Tibial nerve (tissue), 4 donors: Measurements from ENCODE around the gene MEGF6. TPM values are rescaled to one million over a fixed set of nuclear protein-coding genes. Genes with fewer than 3 reads are reported as not detected.

Experiments
- DNase-seq, 2 donors: peaks; one replicate each; pipeline ENCODE4 v3.0.0-alpha.2; 2019; ENCODE audit warnings: low spot score in 2 of 2
- H3K27ac ChIP-seq, 4 donors: fragments of 200-600 bp; sonication (generic) in 3 of 4; one replicate each; pipeline ENCODE4 v1.5.1; 2017 to 2019; ENCODE audit warnings: mild to moderate bottlenecking in 1 of 4
- H3K27me3 ChIP-seq, 2 donors: fragments of 200-600 bp; sonication (generic) in 1 of 2; one replicate each; pipeline versions ENCODE4 v1.5.1 to v1.6.0; 2017 to 2019
- H3K36me3 ChIP-seq, 3 donors: fragments of 200-600 bp; sonication (generic); one replicate each; pipeline ENCODE4 v1.5.1; 2018 to 2019
- H3K4me1 ChIP-seq, 4 donors: fragments of 200-600 bp; sonication (generic) in 3 of 4; one replicate each; pipeline ENCODE4 v1.5.1; 2017 to 2019
- H3K4me3 ChIP-seq, 4 donors: fragments of 200-600 bp; sonication (generic) in 3 of 4; one replicate each; pipeline ENCODE4 v1.5.1; 2017 to 2019; ENCODE audit warnings: mild to moderate bottlenecking in 1 of 4, moderate library complexity in 1 of 4
- H3K9me3 ChIP-seq, 4 donors: fragments of 200-600 bp; sonication (generic) in 3 of 4; one replicate each; pipeline ENCODE4 v1.5.1; 2017 to 2019
- EP300 ChIP-seq, 2 donors: sonication (generic); formaldehyde crosslinking; IDR thresholded peaks; one replicate each; pipeline ENCODE4 v1.6.1; 2017; ENCODE audit warnings: antibody characterized with exemption in 2 of 2, mild to moderate bottlenecking in 1 of 2
- POLR2A ChIP-seq, 2 donors: fragments of 450-650 bp; IDR thresholded peaks; one replicate each; pipeline ENCODE4 v1.6.1; 2017; ENCODE audit warnings: antibody characterized with exemption in 2 of 2, mild to moderate bottlenecking in 2 of 2, moderate library complexity in 2 of 2
- WGBS, 2 donors: methylation state at CpG; one replicate each; pipeline ENCODE4 v1.1.5; 2018; 5-methylcytosine and 5-hydroxymethylcytosine counted together
- total RNA-seq, 4 donors: library from RNA; depleted of rRNA; stranded (reverse); fragments of >200 nt; gene quantifications; one replicate each; pipeline ENCODE4 v1.1.0, GENCODE V29; 2016
- TF ChIP-seq, protein P1 (sequence below), 5 experiments: fragments of 200-600 bp in 3 of 5; fragments of 450-650 bp in 2 of 5; sonication (generic) in 3 of 5; IDR thresholded peaks; one replicate each; pipeline ENCODE4 v1.5.1; 2016 to 2019; ENCODE audit warnings: antibody characterized with exemption in 5 of 5, mild to moderate bottlenecking in 3 of 5, moderate library complexity in 2 of 5

The MEGF6 gene
- total RNA-seq, 4 donors from 2014 or later = 25.3 to 63.3 (median 42.8) TPM

DNA sequence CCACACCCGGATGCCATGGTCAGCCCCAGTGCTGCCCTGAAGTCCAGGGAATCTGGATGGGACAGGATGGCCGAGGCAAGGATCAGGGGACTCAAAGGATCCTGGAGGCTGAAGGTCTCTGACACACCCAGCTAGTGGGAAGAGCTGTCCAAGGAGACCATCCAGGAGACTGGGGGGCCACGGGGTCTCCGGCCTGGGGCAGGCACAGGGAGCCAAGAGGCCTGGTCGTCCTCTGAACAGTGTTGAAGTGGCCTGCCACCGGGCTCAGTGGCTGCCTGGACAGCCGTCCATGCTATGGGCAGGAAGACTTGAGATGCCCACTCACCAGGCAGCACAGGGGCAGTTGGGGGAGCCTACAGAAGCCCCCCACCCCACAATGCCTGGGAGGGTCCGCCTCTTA is 41.9 kb downstream of the MEGF6 start:
- DNase-seq = no peak
- no peaks in the 10 kb centered on the region for H3K9me3 ChIP-seq
- peaks cover 0 to 40% (median 3%) of the 10 kb centered on the region in 4 donors for H3K4me1 ChIP-seq
- WGBS, 2 donors = 81 to 90% methylated on average over 2 to 7 of the region's 8 CpGs
- no peak overlapping the region for H3K4me3 ChIP-seq
- no peaks in the 10 kb centered on the region for H3K36me3 ChIP-seq
- TF ChIP-seq, protein P1, sequence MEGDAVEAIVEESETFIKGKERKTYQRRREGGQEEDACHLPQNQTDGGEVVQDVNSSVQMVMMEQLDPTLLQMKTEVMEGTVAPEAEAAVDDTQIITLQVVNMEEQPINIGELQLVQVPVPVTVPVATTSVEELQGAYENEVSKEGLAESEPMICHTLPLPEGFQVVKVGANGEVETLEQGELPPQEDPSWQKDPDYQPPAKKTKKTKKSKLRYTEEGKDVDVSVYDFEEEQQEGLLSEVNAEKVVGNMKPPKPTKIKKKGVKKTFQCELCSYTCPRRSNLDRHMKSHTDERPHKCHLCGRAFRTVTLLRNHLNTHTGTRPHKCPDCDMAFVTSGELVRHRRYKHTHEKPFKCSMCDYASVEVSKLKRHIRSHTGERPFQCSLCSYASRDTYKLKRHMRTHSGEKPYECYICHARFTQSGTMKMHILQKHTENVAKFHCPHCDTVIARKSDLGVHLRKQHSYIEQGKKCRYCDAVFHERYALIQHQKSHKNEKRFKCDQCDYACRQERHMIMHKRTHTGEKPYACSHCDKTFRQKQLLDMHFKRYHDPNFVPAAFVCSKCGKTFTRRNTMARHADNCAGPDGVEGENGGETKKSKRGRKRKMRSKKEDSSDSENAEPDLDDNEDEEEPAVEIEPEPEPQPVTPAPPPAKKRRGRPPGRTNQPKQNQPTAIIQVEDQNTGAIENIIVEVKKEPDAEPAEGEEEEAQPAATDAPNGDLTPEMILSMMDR (IDR thresholded peaks at IDR 0.05) = no peak
- TF ChIP-seq EP300 (IDR thresholded peaks at IDR 0.05) = no peak
- no peaks in the 10 kb centered on the region for H3K27me3 ChIP-seq
- no peak overlapping the region for H3K27ac ChIP-seq

DNA sequence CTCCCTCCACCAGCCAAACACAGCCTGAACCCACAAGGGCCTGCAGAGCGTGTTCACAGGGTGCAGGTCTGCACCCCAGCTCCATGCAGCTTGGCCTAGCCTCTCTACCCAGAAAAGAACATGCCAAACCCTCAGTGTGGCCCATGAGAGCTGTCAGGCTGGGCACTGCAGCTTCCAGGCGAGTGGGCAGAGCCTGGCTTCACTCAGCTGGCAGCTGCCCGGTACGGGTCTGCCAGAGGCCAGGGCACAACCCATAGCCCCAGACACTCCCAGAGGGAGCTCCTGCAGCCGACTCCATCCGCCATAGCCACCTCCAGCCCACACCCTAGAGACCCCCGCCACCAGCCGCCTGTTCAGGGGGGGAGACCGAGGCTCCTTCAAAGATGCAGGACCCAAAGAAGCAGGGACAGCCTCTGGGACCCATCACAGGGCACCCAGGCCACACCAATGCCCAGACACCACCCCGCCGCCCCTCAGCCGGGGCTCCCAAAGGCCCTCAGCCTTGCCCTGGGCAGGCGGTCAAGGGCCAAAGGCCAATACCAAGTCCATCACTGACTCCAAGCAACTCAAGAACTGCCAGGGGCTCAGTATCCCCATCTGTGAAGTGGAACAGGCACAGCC is 42.4 kb downstream of the MEGF6 start:
- DNase-seq = no peak
- H3K36me3 ChIP-seq = no peaks in the 10 kb centered on the region
- TF ChIP-seq EP300 (IDR thresholded peaks at IDR 0.05) (no peak), POLR2A (IDR thresholded peaks at IDR 0.05) (no peak)
- TF ChIP-seq, protein P1 (IDR thresholded peaks at IDR 0.05) = no peak
- H3K27ac ChIP-seq = no peak overlapping the region
- peaks cover 0 to 38% (median 3%) of the 10 kb centered on the region in 4 donors for H3K4me1 ChIP-seq
- H3K9me3 ChIP-seq = no peaks in the 10 kb centered on the region
- H3K27me3 ChIP-seq = no peaks in the 10 kb centered on the region
- WGBS, 2 donors = 56 to 61% methylated on average over 7 to 11 of the region's 13 CpGs
- no peak overlapping the region for H3K4me3 ChIP-seq

DNA sequence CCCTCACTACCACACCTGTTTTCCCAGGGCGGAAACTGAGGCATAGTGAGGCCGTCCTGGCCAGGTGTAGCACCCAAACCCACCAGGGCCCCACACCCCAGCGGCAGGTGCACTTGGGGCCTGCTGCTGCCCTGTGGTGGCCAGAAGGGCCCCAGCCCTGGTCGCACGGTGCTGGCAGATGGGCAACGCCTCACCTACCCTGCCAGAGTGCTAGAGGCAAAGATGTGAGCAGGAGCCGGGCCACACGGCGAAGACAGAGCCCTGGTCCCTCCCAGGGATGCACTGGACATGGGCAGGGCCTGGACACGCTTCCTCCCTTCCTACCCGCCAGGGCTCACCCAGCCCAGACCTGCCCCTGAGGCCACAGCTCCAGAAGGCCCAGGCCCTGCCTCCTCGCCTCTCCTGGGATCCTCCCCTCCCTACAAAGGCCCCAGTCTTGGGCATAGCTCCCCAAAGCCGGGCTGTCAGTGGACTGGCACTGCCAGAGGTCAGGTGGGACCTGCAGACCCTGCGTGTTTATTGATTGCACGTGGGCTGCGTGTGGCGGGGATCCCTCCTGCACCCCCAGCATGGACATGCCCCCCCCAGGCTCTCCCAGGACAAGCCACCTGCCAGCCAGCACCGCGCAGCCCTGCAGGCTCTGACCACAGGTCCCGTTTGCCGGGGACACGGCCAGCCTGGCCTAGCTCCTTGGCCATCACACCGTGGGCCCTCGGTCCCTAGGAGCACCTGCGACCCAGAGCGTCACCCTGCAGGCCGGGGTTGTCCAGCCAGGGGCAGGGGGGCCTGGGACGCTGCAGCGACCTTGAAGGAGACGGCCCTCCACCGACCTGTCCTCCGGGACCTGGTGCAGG is 44.1 kb downstream of the MEGF6 start:
- H3K4me1 ChIP-seq = peaks cover 0 to 27% (median 0%) of the 10 kb centered on the region in 4 donors
- H3K9me3 ChIP-seq = no peaks in the 10 kb centered on the region
- no peaks in the 10 kb centered on the region for H3K36me3 ChIP-seq
- no peak overlapping the region for H3K4me3 ChIP-seq
- WGBS, 2 donors = 81 to 87% methylated on average over 11 to 21 of the region's 32 CpGs
- no peaks in the 10 kb centered on the region for H3K27me3 ChIP-seq
- no peak for DNase-seq
- TF ChIP-seq, protein P1 (IDR thresholded peaks at IDR 0.05) = no peak
- TF ChIP-seq EP300 (IDR thresholded peaks at IDR 0.05) = no peak
- TF ChIP-seq POLR2A (IDR thresholded peaks at IDR 0.05) = no peak
- no peak overlapping the region for H3K27ac ChIP-seq

DNA sequence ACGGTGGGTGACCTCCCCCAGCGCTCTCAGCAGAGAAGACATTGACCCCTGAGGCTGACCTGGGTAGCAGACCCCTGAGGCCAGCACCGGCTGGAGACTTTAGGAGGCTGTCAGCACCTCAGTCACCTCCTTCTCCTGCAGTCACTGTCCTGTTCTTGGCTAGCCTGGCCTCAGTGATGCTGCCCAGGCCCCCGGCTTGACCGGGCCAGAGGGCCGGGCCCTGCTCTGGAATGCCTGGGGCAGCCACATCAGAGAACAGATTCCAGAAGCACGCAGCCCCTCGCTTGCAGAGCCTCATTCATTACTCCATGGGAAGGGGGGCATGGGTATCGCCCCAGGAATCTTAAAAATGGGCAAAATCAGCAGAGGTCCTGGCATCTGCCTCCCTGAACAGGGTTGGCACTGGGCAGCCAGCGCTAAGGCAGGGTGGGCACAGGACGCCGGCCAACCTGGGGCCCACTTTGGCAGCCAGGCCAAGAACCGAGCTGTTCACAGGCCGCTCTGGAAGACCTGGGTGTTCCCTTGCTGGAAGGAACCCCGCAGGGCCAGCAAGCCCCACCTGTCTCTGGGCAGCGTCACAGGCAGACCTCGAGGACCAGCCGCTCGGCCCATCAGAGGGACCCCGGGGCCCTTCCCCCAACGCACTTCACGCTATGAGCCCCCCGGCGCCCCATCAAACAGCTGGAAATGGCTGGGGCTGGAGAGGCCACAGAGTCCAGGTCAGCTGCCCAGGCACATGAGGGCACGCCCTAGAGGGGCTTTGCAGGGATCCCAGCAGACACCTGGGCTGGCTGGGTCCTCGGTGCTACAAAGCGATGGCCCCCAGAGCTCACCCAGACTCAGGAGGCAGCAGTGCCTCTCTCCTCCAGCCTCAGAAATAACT is 45.1 kb downstream of the MEGF6 start:
- TF ChIP-seq, protein P1 (IDR thresholded peaks at IDR 0.05) = no peak
- TF ChIP-seq POLR2A (IDR thresholded peaks at IDR 0.05) = no peak
- no peak for TF ChIP-seq EP300 (IDR thresholded peaks at IDR 0.05)
- Histone ChIP-seq H3K27ac (no peak overlapping the region), H3K4me3 (no peak overlapping the region), H3K4me1 (peaks cover 0 to 30% (median under 1%) of the 10 kb centered on the region in 4 donors), H3K9me3 (no peaks in the 10 kb centered on the region), H3K27me3 (no peaks in the 10 kb centered on the region), H3K36me3 (no peaks in the 10 kb centered on the region)
- no peak for DNase-seq
- 58 to 60% methylated on average over 10 to 20 of the region's 27 CpGs for WGBS, 2 donors
